OCI-LY3 (cell line): ENCODE measurements around the gene NQO2.

ENCODE experiments used
- H2AFZ ChIP-seq: fragments of 200-600, 300-600 bp; shearing (Covaris generic); 2 replicates; pipeline ENCODE4 v1.6.0; 2014; ENCODE audit warnings: antibody characterized with exemption, low read depth, low read length
- H3K27ac ChIP-seq: fragments of 200-600, 300-600 bp; sonication (generic); 2 replicates; pipeline ENCODE4 v1.5.1; 2014; ENCODE audit warnings: mild to moderate bottlenecking, low read length, moderate library complexity, mixed read lengths
- H3K27me3 ChIP-seq: fragments of 200-600, 300-600 bp; sonication (generic); 2 replicates; pipeline ENCODE4 v1.6.1; 2014; ENCODE audit warnings: low read depth, low read length, mixed read lengths
- H3K36me3 ChIP-seq: fragments of 200-600, 300-600 bp; sonication (generic); replicated peaks from 2 replicates; pipeline ENCODE3; 2014; ENCODE audit warnings: low read depth, low read length, mixed read lengths
- H3K4me1 ChIP-seq: fragments of 300-600, 200-600 bp; sonication (generic); 2 replicates; pipeline ENCODE4 v1.6.1; 2014; ENCODE audit warnings: low read length, mixed read lengths
- H3K4me2 ChIP-seq: fragments of 200-600, 300-600 bp; sonication (generic); 2 replicates; pipeline ENCODE4 v1.6.1; 2014; ENCODE audit warnings: low read length, mixed read lengths
- H3K4me3 ChIP-seq: fragments of 300-600, 200-600 bp; sonication (generic); 2 replicates; pipeline ENCODE4 v1.5.1; 2014; ENCODE audit warnings: antibody characterized with exemption, mild to moderate bottlenecking, low read length, moderate library complexity
- H3K79me2 ChIP-seq: fragments of 300-600, 200-600 bp; shearing (Covaris generic); 2 replicates; pipeline ENCODE4 v1.6.1; 2014; ENCODE audit warnings: mild to moderate bottlenecking, low read length, mixed read lengths
- H3K9ac ChIP-seq: fragments of 300-600, 200-600 bp; shearing (Covaris generic); 2 replicates; pipeline ENCODE4 v1.6.0; 2014; ENCODE audit warnings: mild to moderate bottlenecking, low read length, moderate library complexity
- H3K9me3 ChIP-seq: fragments of 200-600, 300-600 bp; shearing (Covaris generic); 2 replicates; pipeline ENCODE4 v1.6.1; 2014; ENCODE audit warnings: low read length, mixed read lengths; ENCODE audit not compliant: insufficient read depth
- H4K20me1 ChIP-seq: fragments of 200-600, 300-600 bp; sonication (generic); 2 replicates; pipeline ENCODE4 v1.6.1; 2016; ENCODE audit warnings: low read length, mixed read lengths; ENCODE audit not compliant: insufficient read depth
- CTCF ChIP-seq: fragments of 200-600, 300-600 bp; sonication (generic); IDR thresholded peaks from 2 replicates; pipeline ENCODE4 v1.5.1; 2014; ENCODE audit warnings: antibody characterized with exemption, low read length, low read depth
- EZH2phosphoT487 ChIP-seq: fragments of 200-600 bp; shearing (Covaris generic); IDR thresholded peaks from 2 replicates; pipeline ENCODE4 v1.6.1; 2018; ENCODE audit warnings: antibody characterized with exemption, mixed run types, low read depth

The NQO2 gene

GRCh38 chr6:2982426-2983117, 17.1 kb upstream of the NQO2 start:
- TF ChIP-seq EZH2phosphoT487 (no peak), CTCF (no peak)
- H3K9ac ChIP-seq = no peak overlapping the region
- H3K4me1 ChIP-seq = no peaks in the 10 kb centered on the region
- no peak overlapping the region for H3K4me3 ChIP-seq
- H2AFZ ChIP-seq = no peak overlapping the region
- no peaks in the 10 kb centered on the region for H3K36me3 ChIP-seq
- no peak overlapping the region for H3K27ac ChIP-seq
- H3K27me3 ChIP-seq = peaks cover 3% of the 10 kb centered on the region; the same call in 1 of the 2 replicates
- H4K20me1 ChIP-seq = no peaks in the 10 kb centered on the region
- no peaks in the 10 kb centered on the region for H3K9me3 ChIP-seq
- no peak overlapping the region for H3K4me2 ChIP-seq
- H3K79me2 ChIP-seq = no peaks in the 10 kb centered on the region

GRCh38 chr6:2984738-2985406, 14.8 kb upstream of the NQO2 start:
- TF ChIP-seq CTCF = no peak
- H3K9ac ChIP-seq = no peak overlapping the region
- H4K20me1 ChIP-seq = no peaks in the 10 kb centered on the region
- no peak overlapping the region for H2AFZ ChIP-seq
- no peak overlapping the region for H3K4me3 ChIP-seq
- H3K79me2 ChIP-seq = no peaks in the 10 kb centered on the region
- peaks cover 6% of the 10 kb centered on the region for H3K4me1 ChIP-seq
- H3K36me3 ChIP-seq = no peaks in the 10 kb centered on the region
- no peak overlapping the region for H3K27ac ChIP-seq
- no peak overlapping the region for H3K4me2 ChIP-seq
- peaks cover 3% of the 10 kb centered on the region; the same call in 1 of the 2 replicates for H3K27me3 ChIP-seq
- no peaks in the 10 kb centered on the region for H3K9me3 ChIP-seq

GRCh38 chr6:2986722-2987221, 12.9 kb upstream of the NQO2 start:
- Histone ChIP-seq H2AFZ (no peak overlapping the region), H3K4me3 (no peak overlapping the region), H3K4me1 (peaks cover 12% of the 10 kb centered on the region), H4K20me1 (no peaks in the 10 kb centered on the region), H3K27ac (no peak overlapping the region), H3K27me3 (0 out of 2 replicates have a peak, but pooled peaks cover 3% of the 10 kb centered on the region), H3K36me3 (no peaks in the 10 kb centered on the region), H3K79me2 (no peaks in the 10 kb centered on the region), H3K9me3 (no peaks in the 10 kb centered on the region), H3K9ac (no peak overlapping the region), H3K4me2 (no peak overlapping the region)
- TF ChIP-seq EZH2phosphoT487 = no peak
- TF ChIP-seq CTCF = no peak

DNA sequence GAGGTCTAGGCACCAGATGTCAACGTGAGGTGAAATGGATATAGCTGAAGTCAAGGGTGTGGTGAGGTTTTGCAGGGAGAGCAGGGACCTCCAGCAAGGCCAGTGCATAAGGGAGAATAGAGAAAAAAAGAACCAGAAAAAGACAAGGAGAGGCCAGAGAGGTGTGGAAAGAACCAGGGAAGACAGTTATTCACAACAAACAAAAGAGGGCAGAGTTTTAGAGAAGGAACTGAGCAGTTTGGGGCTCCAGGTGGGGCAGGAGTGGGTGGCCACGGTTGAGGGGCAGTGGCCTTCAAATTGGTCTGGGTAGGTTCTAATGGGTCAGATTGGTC, 11.6 kb upstream of the NQO2 start:
- Histone ChIP-seq H2AFZ (peak overlapping the region; percentile 84), H3K27me3 (no peaks in the 10 kb centered on the region), H3K9me3 (no peaks in the 10 kb centered on the region), H3K36me3 (no peaks in the 10 kb centered on the region), H3K9ac (peak overlapping the region; percentile 81), H3K4me3 (peak overlapping the region; percentile 84), H4K20me1 (no peaks in the 10 kb centered on the region), H3K4me2 (peak overlapping the region; percentile 96), H3K4me1 (peaks cover 12% of the 10 kb centered on the region), H3K27ac (peak overlapping the region; percentile 87), H3K79me2 (no peaks in the 10 kb centered on the region)
- no peak for TF ChIP-seq EZH2phosphoT487
- TF ChIP-seq CTCF = no peak
